ENCODE measurements around the gene TTLL5. TPM values are rescaled to one million over a fixed set of nuclear protein-coding genes. Genes with fewer than 3 reads are reported as not detected.
"Not testable (repeated sequence)": the region's sequence is repeated elsewhere in the genome, so short reads cannot be mapped to it uniquely, and the experiment has no call there.

TTLL5 gene
- total RNA-seq, 2 donors from 2014 or later = 32.1 to 83.3 TPM

GRCh38 chr14:75913183-75913582 is 252.1 kb downstream of the TTLL5 start:
- no peaks in the 10 kb centered on the region for H3K36me3 Mint-ChIP-seq

GRCh38 chr14:75915045-75915444 is 254.0 kb downstream of the TTLL5 start:
- Mint-ChIP-seq H3K4me1 (ENCODE audit: low read depth in 2 of 2) (no peaks in the 10 kb centered on the region), H3K27me3 (no peaks in the 10 kb centered on the region), H3K36me3 (no peaks in the 10 kb centered on the region), H3K27ac (no peak overlapping the region), H3K4me3 (no peak overlapping the region), H3K9me3 (no peaks in the 10 kb centered on the region)
- no peak for ATAC-seq
- DNase-seq (ENCODE audit: low spot score) = no peak

More at GRCh38 chr14:75913183-75913582, 252.1 kb downstream of the TTLL5 start:
- no peak for DNase-seq (ENCODE audit: low spot score)
- H3K27me3 Mint-ChIP-seq = no peaks in the 10 kb centered on the region
- H3K4me1 Mint-ChIP-seq (ENCODE audit: low read depth in 2 of 2) = no peaks in the 10 kb centered on the region
- no peaks in the 10 kb centered on the region for H3K9me3 Mint-ChIP-seq
- no peak for ATAC-seq
- H3K27ac Mint-ChIP-seq = no peak overlapping the region
- no peak overlapping the region for H3K4me3 Mint-ChIP-seq

GRCh38 chr14:75917322-75917945 is 256.4 kb downstream of the TTLL5 start:
- DNase-seq (ENCODE audit: low spot score) = no peak
- H3K9me3 Mint-ChIP-seq = no peaks in the 10 kb centered on the region
- H3K4me1 Mint-ChIP-seq (ENCODE audit: low read depth in 2 of 2) = no peaks in the 10 kb centered on the region
- no peak overlapping the region for H3K4me3 Mint-ChIP-seq
- H3K27me3 Mint-ChIP-seq = no peaks in the 10 kb centered on the region
- ATAC-seq = no peak
- H3K36me3 Mint-ChIP-seq = peaks cover 14% of the 10 kb centered on the region
- H3K27ac Mint-ChIP-seq = no peak overlapping the region

GRCh38 chr14:75917946-75918335 is 256.9 kb downstream of the TTLL5 start:
- ATAC-seq = no peak
- H3K4me3 Mint-ChIP-seq = no peak overlapping the region
- peaks cover 14% of the 10 kb centered on the region for H3K36me3 Mint-ChIP-seq
- no peaks in the 10 kb centered on the region for H3K4me1 Mint-ChIP-seq (ENCODE audit: low read depth in 2 of 2)
- no peak for DNase-seq (ENCODE audit: low spot score)
- no peak overlapping the region for H3K27ac Mint-ChIP-seq
- H3K9me3 Mint-ChIP-seq = no peaks in the 10 kb centered on the region
- no peaks in the 10 kb centered on the region for H3K27me3 Mint-ChIP-seq

GRCh38 chr14:75920421-75920820 is 259.4 kb downstream of the TTLL5 start:
- H3K36me3 Mint-ChIP-seq = peaks cover 14% of the 10 kb centered on the region
- H3K4me1 Mint-ChIP-seq (ENCODE audit: low read depth in 2 of 2); ATAC-seq; H3K27ac Mint-ChIP-seq; H3K27me3 Mint-ChIP-seq; H3K9me3 Mint-ChIP-seq; H3K4me3 Mint-ChIP-seq; DNase-seq (ENCODE audit: low spot score): not testable (repeated sequence)

GRCh38 chr14:75925141-75925840 is 264.2 kb downstream of the TTLL5 start:
- H3K9me3 Mint-ChIP-seq, ATAC-seq: not testable (repeated sequence)

GRCh38 chr14:75926431-75927115 is 265.5 kb downstream of the TTLL5 start:
- peaks cover 0 to 3% of the 10 kb centered on the region in 2 donors for H3K4me1 Mint-ChIP-seq (ENCODE audit: low read depth in 2 of 2)

More at GRCh38 chr14:75925141-75925840, 264.2 kb downstream of the TTLL5 start:
- H3K36me3 Mint-ChIP-seq = peaks cover 14% of the 10 kb centered on the region
- H3K4me1 Mint-ChIP-seq (ENCODE audit: low read depth in 2 of 2); DNase-seq (ENCODE audit: low spot score); H3K27me3 Mint-ChIP-seq; H3K4me3 Mint-ChIP-seq; H3K27ac Mint-ChIP-seq: not testable (repeated sequence)

GRCh38 chr14:75927564-75928087 is 266.6 kb downstream of the TTLL5 start:
- Mint-ChIP-seq H3K9me3 (no peaks in the 10 kb centered on the region), H3K27me3 (no peaks in the 10 kb centered on the region), H3K36me3 (no peaks in the 10 kb centered on the region), H3K27ac (no peak overlapping the region), H3K4me1 (ENCODE audit: low read depth in 2 of 2) (peaks cover 0 to 3% of the 10 kb centered on the region in 2 donors), H3K4me3 (no peak overlapping the region)
- DNase-seq (ENCODE audit: low spot score) (no peak), ATAC-seq (no peak)

More at GRCh38 chr14:75926431-75927115, 265.5 kb downstream of the TTLL5 start:
- ATAC-seq = no peak
- no peak for DNase-seq (ENCODE audit: low spot score)
- Mint-ChIP-seq H3K36me3 (peaks cover 1% of the 10 kb centered on the region), H3K27me3 (no peaks in the 10 kb centered on the region), H3K4me3 (no peak overlapping the region), H3K9me3 (no peaks in the 10 kb centered on the region), H3K27ac (no peak overlapping the region)

- Mint-ChIP-seq H3K4me3 (no peak overlapping the region), H3K27me3 (no peaks in the 10 kb centered on the region), H3K4me1 (ENCODE audit: low read depth in 2 of 2) (no peaks in the 10 kb centered on the region), H3K27ac (no peak overlapping the region), H3K9me3 (no peaks in the 10 kb centered on the region), H3K36me3 (no peaks in the 10 kb centered on the region)
- no peak for DNase-seq (ENCODE audit: low spot score)
- no peak for ATAC-seq
Measured at GRCh38 chr14:75928690-75929181, 267.7 kb downstream of the TTLL5 start.

GRCh38 chr14:75933712-75934296 is 272.8 kb downstream of the TTLL5 start:
- Mint-ChIP-seq H3K27me3 (no peaks in the 10 kb centered on the region), H3K4me3 (no peak overlapping the region), H3K36me3 (no peaks in the 10 kb centered on the region), H3K9me3 (no peaks in the 10 kb centered on the region), H3K4me1 (ENCODE audit: low read depth in 2 of 2) (no peaks in the 10 kb centered on the region), H3K27ac (no peak overlapping the region)
- no peak for DNase-seq (ENCODE audit: low spot score)
- no peak for ATAC-seq

GRCh38 chr14:75934998-75935628 is 274.1 kb downstream of the TTLL5 start:
- no peaks in the 10 kb centered on the region for H3K4me1 Mint-ChIP-seq (ENCODE audit: low read depth in 2 of 2)
- DNase-seq (ENCODE audit: low spot score) (no peak), ATAC-seq (no peak)
- H3K4me3 Mint-ChIP-seq = no peak overlapping the region
- H3K27ac Mint-ChIP-seq = no peak overlapping the region
- no peaks in the 10 kb centered on the region for H3K27me3 Mint-ChIP-seq
- no peaks in the 10 kb centered on the region for H3K36me3 Mint-ChIP-seq
- no peaks in the 10 kb centered on the region for H3K9me3 Mint-ChIP-seq

GRCh38 chr14:75939200-75939599 is 278.2 kb downstream of the TTLL5 start:
- Mint-ChIP-seq H3K27ac (no peak overlapping the region), H3K36me3 (no peaks in the 10 kb centered on the region), H3K9me3 (no peaks in the 10 kb centered on the region), H3K4me1 (ENCODE audit: low read depth in 2 of 2) (no peaks in the 10 kb centered on the region), H3K27me3 (no peaks in the 10 kb centered on the region), H3K4me3 (no peak overlapping the region)
- ATAC-seq = no peak
- no peak for DNase-seq (ENCODE audit: low spot score)

GRCh38 chr14:75941030-75941429 is 280.0 kb downstream of the TTLL5 start:
- Mint-ChIP-seq H3K4me1 (ENCODE audit: low read depth in 2 of 2) (no peaks in the 10 kb centered on the region), H3K9me3 (no peaks in the 10 kb centered on the region), H3K27me3 (no peaks in the 10 kb centered on the region), H3K27ac (no peak overlapping the region), H3K4me3 (no peak overlapping the region), H3K36me3 (no peaks in the 10 kb centered on the region)
- no peak for DNase-seq (ENCODE audit: low spot score)
- no peak for ATAC-seq

Data from natural killer cell treated with Interleukin-12 subunit alpha and Interleukin-12 subunit beta and Interleukin-15 and Interleukin-18, amount 100 ng/mL, for 72 hours (primary cell).